ENCODE results near the gene TEX261. TPM values are rescaled to one million over a fixed set of nuclear protein-coding genes. Genes with fewer than 3 reads are reported as not detected.

The TEX261 gene
- total RNA-seq, 2 experiments from 2014 or later = 51.7 to 55.5 TPM

GRCh38 chr2:70992945-70993853, 1.5 kb downstream of the TEX261 start:
- ATAC-seq (ENCODE audit: low read depth) = no peak
- DNase-seq = peak; percentile 25
- peak overlapping the region; percentile 92 for H3K4me3 Mint-ChIP-seq
- POLR2A ChIA-PET = interaction anchor here (1.2 to 1.6 kb wide), 2 partner anchors 8 to 12 kb away, joined by 4 to 5 read pairs; no protein-coding TSS in a partner anchor
- H3K4me1 Mint-ChIP-seq = peaks cover 20% of the 10 kb centered on the region
- H3K9me3 Mint-ChIP-seq = no peaks in the 10 kb centered on the region
- H3K36me3 Mint-ChIP-seq = peaks cover 2% of the 10 kb centered on the region
- H3K27me3 Mint-ChIP-seq = no peaks in the 10 kb centered on the region
- H3K27ac Mint-ChIP-seq = peak overlapping the region; percentile 90

GRCh38 chr2:70991742-70992141, 2.9 kb downstream of the TEX261 start:
- peak overlapping the region; percentile 28 for H3K27ac Mint-ChIP-seq
- H3K27me3 Mint-ChIP-seq = no peaks in the 10 kb centered on the region
- ATAC-seq (ENCODE audit: low read depth) (no peak), DNase-seq (no peak)
- H3K4me3 Mint-ChIP-seq = no peak overlapping the region
- H3K36me3 Mint-ChIP-seq = peaks cover 2% of the 10 kb centered on the region
- POLR2A ChIA-PET = no interaction called here
- H3K9me3 Mint-ChIP-seq = no peaks in the 10 kb centered on the region
- H3K4me1 Mint-ChIP-seq = peaks cover 20% of the 10 kb centered on the region

- H3K9me3 Mint-ChIP-seq = no peaks in the 10 kb centered on the region
- no peaks in the 10 kb centered on the region for H3K27me3 Mint-ChIP-seq
- ATAC-seq (ENCODE audit: low read depth) (no peak), DNase-seq (no peak)
- POLR2A ChIA-PET = interaction anchor here (0.6 kb wide), 1 partner anchor 81 kb away, joined by 3 read pairs; no protein-coding TSS in a partner anchor
- H3K4me1 Mint-ChIP-seq = peaks cover 23% of the 10 kb centered on the region
- H3K36me3 Mint-ChIP-seq = peaks cover 6% of the 10 kb centered on the region
- no peak overlapping the region for H3K4me3 Mint-ChIP-seq
- no peak overlapping the region for H3K27ac Mint-ChIP-seq
Observed at GRCh38 chr2:70991142-70991541, 3.5 kb downstream of the TEX261 start.

GRCh38 chr2:70990216-70990615, 4.5 kb downstream of the TEX261 start:
- Mint-ChIP-seq H3K4me1 (peaks cover 21% of the 10 kb centered on the region), H3K4me3 (no peak overlapping the region), H3K27me3 (no peaks in the 10 kb centered on the region), H3K27ac (no peak overlapping the region), H3K36me3 (peaks cover 10% of the 10 kb centered on the region), H3K9me3 (no peaks in the 10 kb centered on the region)
- POLR2A ChIA-PET = no interaction called here
- no peak for ATAC-seq (ENCODE audit: low read depth)
- no peak for DNase-seq

GRCh38 chr2:70988726-70989648, 5.7 kb downstream of the TEX261 start:
- H3K4me3 Mint-ChIP-seq = no peak overlapping the region
- no peaks in the 10 kb centered on the region for H3K27me3 Mint-ChIP-seq
- H3K36me3 Mint-ChIP-seq = peaks cover 10% of the 10 kb centered on the region
- ATAC-seq (ENCODE audit: low read depth) = no peak
- peaks cover 26% of the 10 kb centered on the region for H3K4me1 Mint-ChIP-seq
- no peak overlapping the region for H3K27ac Mint-ChIP-seq
- POLR2A ChIA-PET = no interaction called here
- peak; percentile 10 for DNase-seq
- no peaks in the 10 kb centered on the region for H3K9me3 Mint-ChIP-seq

- POLR2A ChIA-PET = no interaction called here
- H3K27ac Mint-ChIP-seq = no peak overlapping the region
- H3K4me1 Mint-ChIP-seq = peaks cover 19% of the 10 kb centered on the region
- no peaks in the 10 kb centered on the region for H3K9me3 Mint-ChIP-seq
- DNase-seq (no peak), ATAC-seq (ENCODE audit: low read depth) (no peak)
- no peaks in the 10 kb centered on the region for H3K27me3 Mint-ChIP-seq
- peaks cover 10% of the 10 kb centered on the region for H3K36me3 Mint-ChIP-seq
- H3K4me3 Mint-ChIP-seq = no peak overlapping the region
Observed at GRCh38 chr2:70988151-70988550, 6.5 kb downstream of the TEX261 start.

GRCh38 chr2:70987386-70987785, 7.3 kb downstream of the TEX261 start:
- ATAC-seq (ENCODE audit: low read depth) (no peak), DNase-seq (no peak)
- POLR2A ChIA-PET = no interaction called here
- Mint-ChIP-seq H3K9me3 (no peaks in the 10 kb centered on the region), H3K27ac (no peak overlapping the region), H3K27me3 (no peaks in the 10 kb centered on the region), H3K36me3 (peaks cover 10% of the 10 kb centered on the region), H3K4me1 (peaks cover 16% of the 10 kb centered on the region), H3K4me3 (no peak overlapping the region)

- DNase-seq (peak; percentile 16), ATAC-seq (ENCODE audit: low read depth) (no peak)
- Mint-ChIP-seq H3K27ac (no peak overlapping the region), H3K27me3 (no peaks in the 10 kb centered on the region), H3K4me1 (peaks cover 15% of the 10 kb centered on the region), H3K9me3 (no peaks in the 10 kb centered on the region), H3K4me3 (no peak overlapping the region), H3K36me3 (peaks cover 10% of the 10 kb centered on the region)
- POLR2A ChIA-PET = no interaction called here
Observed at GRCh38 chr2:70986499-70987189, 8.0 kb downstream of the TEX261 start.

- no peak for ATAC-seq (ENCODE audit: low read depth)
- peaks cover 12% of the 10 kb centered on the region for H3K4me1 Mint-ChIP-seq
- DNase-seq = no peak
- POLR2A ChIA-PET = no interaction called here
- H3K9me3 Mint-ChIP-seq = no peaks in the 10 kb centered on the region
- peaks cover 10% of the 10 kb centered on the region for H3K36me3 Mint-ChIP-seq
- no peaks in the 10 kb centered on the region for H3K27me3 Mint-ChIP-seq
- no peak overlapping the region for H3K27ac Mint-ChIP-seq
- no peak overlapping the region for H3K4me3 Mint-ChIP-seq
Observed at GRCh38 chr2:70985956-70986355, 8.7 kb downstream of the TEX261 start.

GRCh38 chr2:70985283-70985688, 9.4 kb downstream of the TEX261 start:
- no peak for ATAC-seq (ENCODE audit: low read depth)
- DNase-seq = no peak
- POLR2A ChIA-PET = interaction anchor here (1.0 to 1.7 kb wide), 4 partner anchors 8 to 83 kb away, joined by 4 to 7 read pairs (median 5); partner anchors contain the start of gene NAGK
- Mint-ChIP-seq H3K4me1 (peaks cover 12% of the 10 kb centered on the region), H3K36me3 (peaks cover 10% of the 10 kb centered on the region), H3K27ac (no peak overlapping the region), H3K9me3 (no peaks in the 10 kb centered on the region), H3K27me3 (no peaks in the 10 kb centered on the region), H3K4me3 (peak overlapping the region; percentile 9)

- peak; percentile 99 for ATAC-seq (ENCODE audit: low read depth)
- peak overlapping the region; percentile 59 for H3K4me3 Mint-ChIP-seq
- POLR2A ChIA-PET = interaction anchor here (0.7 to 1.7 kb wide), 5 partner anchors 8 to 83 kb away, joined by 3 to 7 read pairs (median 5); partner anchors contain the start of gene NAGK
- DNase-seq = peak; percentile 92
- H3K36me3 Mint-ChIP-seq = peaks cover 10% of the 10 kb centered on the region
- peaks cover 12% of the 10 kb centered on the region for H3K4me1 Mint-ChIP-seq
- peak overlapping the region; percentile 74 for H3K27ac Mint-ChIP-seq
- H3K27me3 Mint-ChIP-seq = no peaks in the 10 kb centered on the region
- H3K9me3 Mint-ChIP-seq = no peaks in the 10 kb centered on the region
Observed at GRCh38 chr2:70984576-70985282, 9.9 kb downstream of the TEX261 start.

GRCh38 chr2:70984228-70984575, 10.5 kb downstream of the TEX261 start:
- H3K27me3 Mint-ChIP-seq = no peaks in the 10 kb centered on the region
- no peaks in the 10 kb centered on the region for H3K9me3 Mint-ChIP-seq
- no peak for DNase-seq
- peak overlapping the region; percentile 59 for H3K4me3 Mint-ChIP-seq
- POLR2A ChIA-PET = interaction anchor here (0.7 to 1.7 kb wide), 5 partner anchors 9 to 84 kb away, joined by 3 to 7 read pairs (median 5); partner anchors contain the start of gene NAGK
- no peak for ATAC-seq (ENCODE audit: low read depth)
- H3K4me1 Mint-ChIP-seq = peaks cover 12% of the 10 kb centered on the region
- H3K27ac Mint-ChIP-seq = peak overlapping the region; percentile 74
- H3K36me3 Mint-ChIP-seq = peaks cover 10% of the 10 kb centered on the region
